ENCODE measurements around the gene EXOSC5.
"Not testable (repeated sequence)": the region's sequence is repeated elsewhere in the genome, so short reads cannot be mapped to it uniquely, and the experiment has no call there.

EXOSC5 gene

DNA sequence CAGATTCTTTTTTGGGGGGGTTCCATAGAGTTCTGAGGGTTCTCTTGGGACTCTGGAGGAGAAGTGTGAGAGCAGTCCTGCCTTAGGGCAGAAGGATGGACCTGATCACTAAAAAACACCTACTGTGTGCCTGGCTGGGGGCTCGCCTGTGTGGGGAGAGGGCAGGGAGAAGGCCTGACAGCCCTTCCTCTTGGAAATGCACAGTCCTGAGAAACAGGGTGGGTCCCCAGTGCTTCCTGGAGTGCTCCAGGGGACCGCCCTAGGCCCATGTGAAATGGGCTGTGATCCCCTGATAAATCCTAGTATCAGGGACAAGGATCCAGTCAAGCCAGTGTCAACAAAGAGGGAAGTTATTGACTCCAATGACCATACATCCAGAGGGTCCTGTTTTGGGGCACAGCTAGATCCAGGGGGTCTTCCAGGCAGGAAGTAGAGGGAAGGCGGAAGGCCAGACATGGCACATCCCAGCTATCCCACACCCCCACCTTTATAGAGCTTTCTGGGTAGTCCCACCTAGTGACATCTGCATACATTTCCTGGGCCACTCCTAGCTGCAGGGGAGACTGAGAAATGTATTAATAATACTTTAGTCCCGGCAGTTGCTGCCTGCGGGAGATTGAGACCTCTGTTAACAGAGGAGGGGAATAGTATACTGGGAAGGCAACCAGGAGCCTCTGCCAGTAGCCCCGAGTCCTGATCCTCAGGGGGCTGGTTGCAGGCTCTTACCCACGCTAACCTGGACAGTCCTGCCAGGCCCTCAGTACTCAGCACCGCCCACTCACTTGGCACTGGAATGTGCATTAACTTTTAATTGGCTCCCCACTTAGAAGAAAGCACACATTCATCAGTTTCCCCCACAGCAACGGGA, 14.2 kb upstream of the EXOSC5 start:
- TF ChIP-seq, protein P1, sequence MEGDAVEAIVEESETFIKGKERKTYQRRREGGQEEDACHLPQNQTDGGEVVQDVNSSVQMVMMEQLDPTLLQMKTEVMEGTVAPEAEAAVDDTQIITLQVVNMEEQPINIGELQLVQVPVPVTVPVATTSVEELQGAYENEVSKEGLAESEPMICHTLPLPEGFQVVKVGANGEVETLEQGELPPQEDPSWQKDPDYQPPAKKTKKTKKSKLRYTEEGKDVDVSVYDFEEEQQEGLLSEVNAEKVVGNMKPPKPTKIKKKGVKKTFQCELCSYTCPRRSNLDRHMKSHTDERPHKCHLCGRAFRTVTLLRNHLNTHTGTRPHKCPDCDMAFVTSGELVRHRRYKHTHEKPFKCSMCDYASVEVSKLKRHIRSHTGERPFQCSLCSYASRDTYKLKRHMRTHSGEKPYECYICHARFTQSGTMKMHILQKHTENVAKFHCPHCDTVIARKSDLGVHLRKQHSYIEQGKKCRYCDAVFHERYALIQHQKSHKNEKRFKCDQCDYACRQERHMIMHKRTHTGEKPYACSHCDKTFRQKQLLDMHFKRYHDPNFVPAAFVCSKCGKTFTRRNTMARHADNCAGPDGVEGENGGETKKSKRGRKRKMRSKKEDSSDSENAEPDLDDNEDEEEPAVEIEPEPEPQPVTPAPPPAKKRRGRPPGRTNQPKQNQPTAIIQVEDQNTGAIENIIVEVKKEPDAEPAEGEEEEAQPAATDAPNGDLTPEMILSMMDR (IDR thresholded peaks at IDR 0.05; ENCODE audit: insufficient read depth, low read depth, low read length, missing control alignments): no peak
- no peak overlapping the region for H3K4me3 ChIP-seq (ENCODE audit: low read depth, low read length)
- DNase-seq (ENCODE audit: low read depth): no peak

DNA sequence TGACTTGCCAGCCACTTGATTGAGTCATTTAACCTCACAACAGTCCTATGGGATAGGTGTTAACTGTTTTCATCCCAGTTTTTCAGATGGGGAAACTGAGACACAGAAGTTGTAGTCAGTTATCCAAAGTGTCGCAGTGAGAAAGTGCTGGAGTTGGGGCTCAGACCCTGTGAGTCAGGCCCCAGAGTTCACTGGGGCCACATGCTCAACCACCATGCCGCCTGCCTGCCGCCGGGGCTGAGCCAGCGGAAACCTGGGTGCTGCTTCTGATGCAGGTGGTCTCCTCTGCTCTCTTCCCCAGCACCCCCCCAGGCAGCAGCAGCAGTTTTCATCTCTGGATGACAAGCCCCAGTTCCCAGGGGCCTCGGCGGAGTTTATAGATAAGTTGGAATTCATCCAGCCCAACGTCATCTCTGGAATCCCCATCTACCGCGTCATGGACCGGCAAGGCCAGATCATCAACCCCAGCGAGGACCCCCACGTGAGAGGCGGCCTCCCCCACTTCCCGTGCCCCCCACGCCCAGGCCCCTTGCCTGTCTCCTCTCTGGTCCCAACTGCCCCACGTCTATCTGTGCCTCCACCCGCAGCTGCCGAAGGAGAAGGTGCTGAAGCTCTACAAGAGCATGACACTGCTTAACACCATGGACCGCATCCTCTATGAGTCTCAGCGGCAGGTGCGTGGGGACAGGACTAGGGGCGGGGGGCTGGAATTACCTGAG, 13.3 kb upstream of the EXOSC5 start:
- TF ChIP-seq, protein P1 (IDR thresholded peaks at IDR 0.05; ENCODE audit: insufficient read depth, low read depth, low read length, missing control alignments): no peak
- H3K4me3 ChIP-seq (ENCODE audit: low read depth, low read length): no peak overlapping the region
- no peak for DNase-seq (ENCODE audit: low read depth)

- H3K4me3 ChIP-seq (ENCODE audit: low read depth, low read length): no peak overlapping the region
- peak; percentile 24 for DNase-seq (ENCODE audit: low read depth)
These were observed 12.1 kb upstream of the EXOSC5 start for GRCh38 chr19:41409288-41409687.

GRCh38 chr19:41408846-41409245, 11.7 kb upstream of the EXOSC5 start:
- H3K4me3 ChIP-seq (ENCODE audit: low read depth, low read length); DNase-seq (ENCODE audit: low read depth): not testable (repeated sequence)

More at GRCh38 chr19:41409288-41409687, 12.1 kb upstream of the EXOSC5 start:
- TF ChIP-seq, protein P1 (IDR thresholded peaks at IDR 0.05; ENCODE audit: insufficient read depth, low read depth, low read length, missing control alignments): no peak

- TF ChIP-seq, protein P1 (IDR thresholded peaks at IDR 0.05; ENCODE audit: insufficient read depth, low read depth, low read length, missing control alignments): no peak
- DNase-seq (ENCODE audit: low read depth): peak; percentile 48
- H3K4me3 ChIP-seq (ENCODE audit: low read depth, low read length): no peak overlapping the region
These were observed 11.1 kb upstream of the EXOSC5 start for GRCh38 chr19:41408256-41408655.

- H3K4me3 ChIP-seq (ENCODE audit: low read depth, low read length): no peak overlapping the region
- peak; percentile 52 for DNase-seq (ENCODE audit: low read depth)
- TF ChIP-seq, protein P1 (IDR thresholded peaks at IDR 0.05; ENCODE audit: insufficient read depth, low read depth, low read length, missing control alignments): no peak
These were observed 10.1 kb upstream of the EXOSC5 start for GRCh38 chr19:41407271-41407670.

DNA sequence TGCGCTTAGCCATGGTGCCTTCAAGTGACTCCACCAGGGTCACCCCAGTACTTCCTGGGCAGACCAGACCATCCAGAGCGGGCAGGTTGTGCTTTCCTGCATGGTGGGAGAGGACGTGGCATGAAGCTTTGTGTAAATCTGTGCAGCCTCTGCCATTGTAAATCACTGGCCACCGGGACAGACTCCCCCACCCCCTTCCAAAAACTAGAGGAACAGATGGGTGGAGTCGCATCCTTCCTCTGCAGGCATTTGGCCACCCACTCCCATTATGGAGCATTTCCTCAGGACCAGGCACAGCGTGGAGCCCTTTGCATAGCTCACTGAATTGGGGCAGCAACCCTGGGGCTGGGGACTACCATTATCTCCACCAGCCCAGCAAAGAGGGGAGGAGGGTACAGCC, 8.6 kb upstream of the EXOSC5 start:
- TF ChIP-seq, protein P1 (IDR thresholded peaks at IDR 0.05; ENCODE audit: insufficient read depth, low read depth, low read length, missing control alignments): no peak
- DNase-seq (ENCODE audit: low read depth): no peak
- no peak overlapping the region for H3K4me3 ChIP-seq (ENCODE audit: low read depth, low read length)
